ENCODE measurements around the gene XYLB.

The XYLB gene

GRCh38 chr3:38367779-38368178 lies 21.2 kb downstream of the XYLB start:
- H4K8ac ChIP-seq (ENCODE audit: low read depth, low read length), result no peak overlapping the region
- no peak overlapping the region for H3K27ac ChIP-seq (replicated peaks; ENCODE audit: low read length)
- no peaks in the 10 kb centered on the region for H3K4me1 ChIP-seq (ENCODE audit: control insufficient read depth in 2 of 2, insufficient read depth in 1 of 2, low read depth in 1 of 2, low read length in 2 of 2)
- no peak overlapping the region for H3K4ac ChIP-seq (ENCODE audit: low read length)
- H2AFZ ChIP-seq (ENCODE audit: low read length), result no peak overlapping the region
- H3K79me1 ChIP-seq (ENCODE audit: low read depth, low read length), result no peaks in the 10 kb centered on the region
- DNase-seq (ENCODE audit: low spot score), result no peak
- WGBS, 2 donors (ENCODE audit: extremely low coverage in 2 of 2, insufficient read length in 2 of 2, insufficient replicate concordance in 1 of 2), result no CpG with 5 or more reads among the region's 3 CpGs
- H2BK5ac ChIP-seq (ENCODE audit: low read length), result no peak overlapping the region
- peaks cover 0 to 8% of the 10 kb centered on the region in 2 donors for H3K9me3 ChIP-seq (replicated peaks in 1 of 2; ENCODE audit: control insufficient read depth in 2 of 2, insufficient read depth in 1 of 2, low read depth in 1 of 2, low read length in 2 of 2)
- no peak overlapping the region for H3K23ac ChIP-seq (ENCODE audit: low read depth, low read length, poor library complexity)
- no peaks in the 10 kb centered on the region for H3K27me3 ChIP-seq (ENCODE audit: control insufficient read depth in 3 of 3, insufficient read depth in 3 of 3, low read depth in 1 of 3, low read length in 3 of 3)
- no peak overlapping the region for H2AK5ac ChIP-seq (ENCODE audit: low read depth, low read length)
- no peak overlapping the region for H3K9ac ChIP-seq (ENCODE audit: low read depth, low read length, poor library complexity)
- no peak overlapping the region for H2BK15ac ChIP-seq (ENCODE audit: low read length)
- H4K91ac ChIP-seq (ENCODE audit: low read depth, low read length, poor library complexity), result no peak overlapping the region
- H3K4me3 ChIP-seq (ENCODE audit: low read length in 2 of 2), result no peak overlapping the region
- H3K18ac ChIP-seq (ENCODE audit: low read length), result no peak overlapping the region
- no peak overlapping the region for H2BK12ac ChIP-seq (ENCODE audit: low read length)
- H2BK120ac ChIP-seq (ENCODE audit: low read depth, low read length), result no peak overlapping the region
- peaks cover 21 to 87% of the 10 kb centered on the region in 2 donors for H3K36me3 ChIP-seq (replicated peaks in 1 of 2; ENCODE audit: control insufficient read depth in 2 of 2, insufficient read depth in 2 of 2, low read length in 2 of 2)
- H3K14ac ChIP-seq (ENCODE audit: low read length), result no peak overlapping the region
- H3K4me2 ChIP-seq (ENCODE audit: insufficient read depth, low read length, poor library complexity, severe bottlenecking), result no peak overlapping the region

- peaks cover 21 to 89% of the 10 kb centered on the region in 2 donors for H3K36me3 ChIP-seq (replicated peaks in 1 of 2; ENCODE audit: control insufficient read depth in 2 of 2, insufficient read depth in 2 of 2, low read length in 2 of 2)
- H2BK5ac ChIP-seq (ENCODE audit: low read length), result no peak overlapping the region
- H3K14ac ChIP-seq (ENCODE audit: low read length), result no peak overlapping the region
- no peak overlapping the region for H2BK120ac ChIP-seq (ENCODE audit: low read depth, low read length)
- H2AK5ac ChIP-seq (ENCODE audit: low read depth, low read length), result no peak overlapping the region
- no peak overlapping the region for H3K4me3 ChIP-seq (ENCODE audit: low read length in 2 of 2)
- no peak overlapping the region for H2AFZ ChIP-seq (ENCODE audit: low read length)
- no peaks in the 10 kb centered on the region for H3K4me1 ChIP-seq (ENCODE audit: control insufficient read depth in 2 of 2, insufficient read depth in 1 of 2, low read depth in 1 of 2, low read length in 2 of 2)
- no peak overlapping the region for H4K8ac ChIP-seq (ENCODE audit: low read depth, low read length)
- no peak overlapping the region for H3K9ac ChIP-seq (ENCODE audit: low read depth, low read length, poor library complexity)
- no CpG with 5 or more reads among the region's 5 CpGs for WGBS, 2 donors (ENCODE audit: extremely low coverage in 2 of 2, insufficient read length in 2 of 2, insufficient replicate concordance in 1 of 2)
- H2BK12ac ChIP-seq (ENCODE audit: low read length), result no peak overlapping the region
- H3K18ac ChIP-seq (ENCODE audit: low read length), result no peak overlapping the region
- H3K23ac ChIP-seq (ENCODE audit: low read depth, low read length, poor library complexity), result no peak overlapping the region
- H3K4me2 ChIP-seq (ENCODE audit: insufficient read depth, low read length, poor library complexity, severe bottlenecking), result no peak overlapping the region
- no peak overlapping the region for H4K91ac ChIP-seq (ENCODE audit: low read depth, low read length, poor library complexity)
- peaks cover 0 to 8% of the 10 kb centered on the region in 2 donors for H3K9me3 ChIP-seq (replicated peaks in 1 of 2; ENCODE audit: control insufficient read depth in 2 of 2, insufficient read depth in 1 of 2, low read depth in 1 of 2, low read length in 2 of 2)
- H2BK15ac ChIP-seq (ENCODE audit: low read length), result no peak overlapping the region
- no peaks in the 10 kb centered on the region for H3K79me1 ChIP-seq (ENCODE audit: low read depth, low read length)
- no peaks in the 10 kb centered on the region for H3K27me3 ChIP-seq (ENCODE audit: control insufficient read depth in 3 of 3, insufficient read depth in 3 of 3, low read depth in 1 of 3, low read length in 3 of 3)
- no peak overlapping the region for H3K4ac ChIP-seq (ENCODE audit: low read length)
- H3K27ac ChIP-seq (replicated peaks; ENCODE audit: low read length), result no peak overlapping the region
- DNase-seq (ENCODE audit: low spot score), result no peak
These were observed 21.7 kb downstream of the XYLB start for GRCh38 chr3:38368238-38368637.

GRCh38 chr3:38369186-38369585 lies 22.6 kb downstream of the XYLB start:
- Histone ChIP-seq H3K4me1 (ENCODE audit: control insufficient read depth in 2 of 2, insufficient read depth in 1 of 2, low read depth in 1 of 2, low read length in 2 of 2) (no peaks in the 10 kb centered on the region), H3K79me1 (ENCODE audit: low read depth, low read length) (no peaks in the 10 kb centered on the region), H3K27me3 (ENCODE audit: control insufficient read depth in 3 of 3, insufficient read depth in 3 of 3, low read depth in 1 of 3, low read length in 3 of 3) (no peaks in the 10 kb centered on the region), H4K8ac (ENCODE audit: low read depth, low read length) (no peak overlapping the region), H2BK15ac (ENCODE audit: low read length) (no peak overlapping the region), H3K18ac (ENCODE audit: low read length) (no peak overlapping the region), H3K9me3 (replicated peaks in 1 of 2; ENCODE audit: control insufficient read depth in 2 of 2, insufficient read depth in 1 of 2, low read depth in 1 of 2, low read length in 2 of 2) (peaks cover 0 to 8% of the 10 kb centered on the region in 2 donors), H3K4ac (ENCODE audit: low read length) (no peak overlapping the region), H2BK12ac (ENCODE audit: low read length) (no peak overlapping the region), H3K36me3 (replicated peaks in 1 of 2; ENCODE audit: control insufficient read depth in 2 of 2, insufficient read depth in 2 of 2, low read length in 2 of 2) (peaks cover 19 to 90% of the 10 kb centered on the region in 2 donors), H4K91ac (ENCODE audit: low read depth, low read length, poor library complexity) (no peak overlapping the region), H3K4me3 (ENCODE audit: low read length in 2 of 2) (no peak overlapping the region), H3K4me2 (ENCODE audit: insufficient read depth, low read length, poor library complexity, severe bottlenecking) (no peak overlapping the region), H3K23ac (ENCODE audit: low read depth, low read length, poor library complexity) (no peak overlapping the region), H2AK5ac (ENCODE audit: low read depth, low read length) (peak overlapping the region; percentile 19), H2BK5ac (ENCODE audit: low read length) (no peak overlapping the region), H2BK120ac (ENCODE audit: low read depth, low read length) (no peak overlapping the region), H3K9ac (ENCODE audit: low read depth, low read length, poor library complexity) (no peak overlapping the region), H2AFZ (ENCODE audit: low read length) (no peak overlapping the region), H3K27ac (replicated peaks; ENCODE audit: low read length) (no peak overlapping the region), H3K14ac (ENCODE audit: low read length) (no peak overlapping the region)
- no peak for DNase-seq (ENCODE audit: low spot score)
- no CpG with 5 or more reads among the region's 3 CpGs for WGBS, 2 donors (ENCODE audit: extremely low coverage in 2 of 2, insufficient read length in 2 of 2, insufficient replicate concordance in 1 of 2)

- Histone ChIP-seq H3K4me1 (ENCODE audit: control insufficient read depth in 2 of 2, insufficient read depth in 1 of 2, low read depth in 1 of 2, low read length in 2 of 2) (no peaks in the 10 kb centered on the region), H3K4me3 (ENCODE audit: low read length in 2 of 2) (no peak overlapping the region), H3K9ac (ENCODE audit: low read depth, low read length, poor library complexity) (no peak overlapping the region), H3K36me3 (replicated peaks in 1 of 2; ENCODE audit: control insufficient read depth in 2 of 2, insufficient read depth in 2 of 2, low read length in 2 of 2) (peaks cover 18 to 90% of the 10 kb centered on the region in 2 donors), H3K14ac (ENCODE audit: low read length) (no peak overlapping the region), H2AFZ (ENCODE audit: low read length) (no peak overlapping the region), H4K91ac (ENCODE audit: low read depth, low read length, poor library complexity) (no peak overlapping the region), H2BK15ac (ENCODE audit: low read length) (no peak overlapping the region), H2BK5ac (ENCODE audit: low read length) (no peak overlapping the region), H3K4ac (ENCODE audit: low read length) (no peak overlapping the region), H3K18ac (ENCODE audit: low read length) (no peak overlapping the region), H4K8ac (ENCODE audit: low read depth, low read length) (no peak overlapping the region), H3K23ac (ENCODE audit: low read depth, low read length, poor library complexity) (no peak overlapping the region), H2BK120ac (ENCODE audit: low read depth, low read length) (no peak overlapping the region), H3K27ac (replicated peaks; ENCODE audit: low read length) (no peak overlapping the region), H2AK5ac (ENCODE audit: low read depth, low read length) (no peak overlapping the region), H2BK12ac (ENCODE audit: low read length) (no peak overlapping the region), H3K27me3 (ENCODE audit: control insufficient read depth in 3 of 3, insufficient read depth in 3 of 3, low read depth in 1 of 3, low read length in 3 of 3) (no peaks in the 10 kb centered on the region), H3K4me2 (ENCODE audit: insufficient read depth, low read length, poor library complexity, severe bottlenecking) (no peak overlapping the region), H3K9me3 (replicated peaks in 1 of 2; ENCODE audit: control insufficient read depth in 2 of 2, insufficient read depth in 1 of 2, low read depth in 1 of 2, low read length in 2 of 2) (peaks cover 0 to 8% of the 10 kb centered on the region in 2 donors), H3K79me1 (ENCODE audit: low read depth, low read length) (no peaks in the 10 kb centered on the region)
- WGBS, 2 donors (ENCODE audit: extremely low coverage in 2 of 2, insufficient read length in 2 of 2, insufficient replicate concordance in 1 of 2), result no CpG with 5 or more reads among the region's 2 CpGs
- no peak for DNase-seq (ENCODE audit: low spot score)
These were observed 23.6 kb downstream of the XYLB start for GRCh38 chr3:38370149-38370548.
